GM12878 (cell line): ENCODE data around the gene GALNT15. TPM values are rescaled to one million over a fixed set of nuclear protein-coding genes. Genes with fewer than 3 reads are reported as not detected.
A peak's percentile ranks its signal among the peaks of the same experiment; 100 is the strongest.

Experiments used
- ASH2L ChIP-seq: fragments of 300-600, 200-600 bp; sonication (generic); IDR thresholded peaks from 2 replicates; pipeline ENCODE4 v1.6.1; 2017; ENCODE audit warnings: low read depth, mild to moderate bottlenecking, borderline replicate concordance
- ATF7 ChIP-seq: fragments of 450-650 bp; IDR thresholded peaks from 2 replicates; pipeline ENCODE4 v1.6.1; 2016; ENCODE audit warnings: low read depth, mild to moderate bottlenecking
- BMI1 ChIP-seq: fragments of 450-650 bp; IDR thresholded peaks from 2 replicates; pipeline ENCODE4 v1.6.1; 2016; ENCODE audit warnings: mild to moderate bottlenecking, moderate library complexity, borderline replicate concordance
- CBFB ChIP-seq: IDR thresholded peaks from 2 replicates; pipeline ENCODE4 v1.6.1; 2016; ENCODE audit warnings: antibody characterized with exemption, low read depth
- CREB1 ChIP-seq: IDR thresholded peaks from 2 replicates; pipeline ENCODE4 v1.6.1; 2012; ENCODE audit warnings: low read depth, mild to moderate bottlenecking, inconsistent platforms
- CREM ChIP-seq: IDR thresholded peaks from 2 replicates; pipeline ENCODE4 v1.6.1; 2014; ENCODE audit warnings: antibody characterized with exemption, low read depth
- DPF2 ChIP-seq: fragments of 450-650 bp; IDR thresholded peaks from 2 replicates; pipeline ENCODE4 v1.6.1; 2017; ENCODE audit warnings: mild to moderate bottlenecking
- FOXK2 ChIP-seq: fragments of 450-650 bp; IDR thresholded peaks from 2 replicates; pipeline ENCODE4 v1.6.1; 2017; ENCODE audit warnings: mild to moderate bottlenecking, moderate library complexity
- FOXM1 ChIP-seq: IDR thresholded peaks from 2 replicates; pipeline ENCODE4 v1.6.1; 2012; ENCODE audit warnings: low read depth, mild to moderate bottlenecking, inconsistent platforms, low read length, moderate library complexity
- IKZF1 ChIP-seq: fragments of 450-650 bp; conservative IDR thresholded peaks from 2 replicates; pipeline ENCODE4 v1.6.1; 2017; ENCODE audit warnings: antibody characterized with exemption, mild to moderate bottlenecking
- IKZF2 ChIP-seq, 2 experiments: fragments of 450-650 bp; IDR thresholded peaks; 2 replicates each; pipeline ENCODE4 v1.6.1; 2017; ENCODE audit warnings: mild to moderate bottlenecking in 2 of 2, moderate library complexity in 2 of 2
- IRF3 ChIP-seq: fragments of 450-650 bp; IDR thresholded peaks from 2 replicates; pipeline ENCODE4 v1.6.1; 2014; ENCODE audit warnings: mild to moderate bottlenecking
- MTA3 ChIP-seq: IDR thresholded peaks from 2 replicates; pipeline ENCODE4 v1.6.1; 2012; ENCODE audit warnings: low read length, inconsistent platforms, borderline replicate concordance
- NFYB ChIP-seq: IDR thresholded peaks from 2 replicates; pipeline ENCODE4 v1.6.1; 2011; ENCODE audit warnings: low read depth, mild to moderate bottlenecking, low read length, improper control_type of control experiment, moderate library complexity; ENCODE audit not compliant: insufficient read depth
- PBX3 ChIP-seq: IDR thresholded peaks from 2 replicates; pipeline ENCODE4 v1.6.1; 2011; ENCODE audit warnings: mild to moderate bottlenecking, low read depth, low read length, moderate library complexity; ENCODE audit not compliant: insufficient replicate concordance
- PRDM15 ChIP-seq: fragments of 450-650 bp; formaldehyde crosslinking; IDR thresholded peaks from 2 replicates; pipeline ENCODE4 v1.4.0; 2020; ENCODE audit warnings: mild to moderate bottlenecking, moderate library complexity
- SIN3A ChIP-seq: IDR thresholded peaks from 2 replicates; pipeline ENCODE4 v1.6.1; 2012; ENCODE audit warnings: low read depth, low read length, improper control_type of control experiment
- TCF3 ChIP-seq: IDR thresholded peaks from 2 replicates; pipeline ENCODE4 v1.6.1; 2012; ENCODE audit warnings: low read depth, mild to moderate bottlenecking, low read length, borderline replicate concordance; ENCODE audit not compliant: insufficient read depth
- TCF7 ChIP-seq: IDR thresholded peaks from 2 replicates; pipeline ENCODE4 v1.6.1; 2014; ENCODE audit warnings: antibody characterized with exemption, borderline replicate concordance
- polyA plus RNA-seq, 11 experiments: library from polyadenylated mRNA; depleted of rRNA in 4 of 11; unstranded in 6 of 11; stranded (reverse) in 5 of 11; fragments of >200 nt; fragmentation: Nextera tagmentation in 4 of 11; fragmentation: Illumina TruSeq in 1 of 11; extraction: Ambion mirVana in 4 of 11; extraction: Trizol in 1 of 11; gene quantifications; 1 replicate in 1 of 11; 2 replicates in 10 of 11; pipeline versions ENCODE4 v1.2.1 to v1.2.3, GENCODE V29; 2011 to 2016; ENCODE audit warnings: inconsistent platforms in 2 of 11, missing spikeins in 2 of 11, low read depth in 1 of 11
- total RNA-seq, 4 experiments: library from RNA; depleted of rRNA in 3 of 4; stranded (reverse); fragments of >200 nt in 3 of 4; fragmentation: Illumina TruSeq in 1 of 4; extraction: Trizol in 1 of 4; gene quantifications; 2 replicates each; pipeline versions ENCODE4 v1.2.1 to v1.2.3, GENCODE V29; 2013 to 2021
- TF ChIP-seq, protein P1 (sequence below): fragments of 150-350 bp; IDR thresholded peaks from 2 replicates; pipeline ENCODE4 v1.6.1; 2014; ENCODE audit warnings: mild to moderate bottlenecking, low read depth, low read length

Gene GALNT15
- total and polyA plus RNA-seq, 10 of the 15 experiments (the other 5 are each of a cell fraction or from before 2014, with no cell fraction given), result 0.03 to 0.05 TPM; not detected in 8

- TF ChIP-seq SIN3A (no peak), PRDM15 (CRISPR knock-in tag) (no peak), IKZF2 (IDR thresholded peaks at IDR 0.05) (peak; percentile 61 to 72), MTA3 (no peak), PBX3 (no peak), ASH2L (no peak), FOXK2 (no peak), CBFB (no peak), DPF2 (peak; percentile 56; the same call in 1 of the 2 replicates), ATF7 (0 out of 2 replicates have a peak, but pooled peaks have one; percentile 25), NFYB (no peak), IKZF1 (peak; percentile 70), CREM (0 out of 2 replicates have a peak, but pooled peaks have one; percentile 19), CREB1 (0 out of 2 replicates have a peak, but pooled peaks have one; percentile 10), TCF3 (0 out of 2 replicates have a peak, but pooled peaks have one; percentile 28), IRF3 (no peak), BMI1 (no peak), TCF7 (no peak), FOXM1 (0 out of 2 replicates have a peak, but pooled peaks have one; percentile 14)
- TF ChIP-seq, protein P1, sequence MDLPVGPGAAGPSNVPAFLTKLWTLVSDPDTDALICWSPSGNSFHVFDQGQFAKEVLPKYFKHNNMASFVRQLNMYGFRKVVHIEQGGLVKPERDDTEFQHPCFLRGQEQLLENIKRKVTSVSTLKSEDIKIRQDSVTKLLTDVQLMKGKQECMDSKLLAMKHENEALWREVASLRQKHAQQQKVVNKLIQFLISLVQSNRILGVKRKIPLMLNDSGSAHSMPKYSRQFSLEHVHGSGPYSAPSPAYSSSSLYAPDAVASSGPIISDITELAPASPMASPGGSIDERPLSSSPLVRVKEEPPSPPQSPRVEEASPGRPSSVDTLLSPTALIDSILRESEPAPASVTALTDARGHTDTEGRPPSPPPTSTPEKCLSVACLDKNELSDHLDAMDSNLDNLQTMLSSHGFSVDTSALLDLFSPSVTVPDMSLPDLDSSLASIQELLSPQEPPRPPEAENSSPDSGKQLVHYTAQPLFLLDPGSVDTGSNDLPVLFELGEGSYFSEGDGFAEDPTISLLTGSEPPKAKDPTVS, result no peak
Measured at GRCh38 chr3:16247282-16248061, 73.0 kb downstream of the GALNT15 start (continued).
